NOMO-1 (cell line): Measurements from ENCODE around the gene PRR23C.
"Not testable (repeated sequence)": the region's sequence is repeated elsewhere in the genome, so short reads cannot be mapped to it uniquely, and the experiment has no call there.

Experiments used
- DNase-seq, 2 experiments: peaks; one replicate each; lab custom pipeline; 2025; ENCODE audit not compliant: unreplicated experiment in 2 of 2; lab: John Stamatoyannopoulos, UW

PRR23C gene

GRCh38 chr3:139044366-139045210 lies at the start of gene PRR23C:
TSS of gene PRR23C (minus strand) at chr3:139044892. CDS start at chr3:139044620, 272 bp downstream.
- no peak for DNase-seq

GRCh38 chr3:139093840-139094239 lies 49.1 kb upstream of the PRR23C start:
- DNase-seq = no peak

GRCh38 chr3:139088462-139089324 lies 44.0 kb upstream of the PRR23C start:
- DNase-seq = no peak

GRCh38 chr3:139087621-139088020 lies 42.9 kb upstream of the PRR23C start:
- no peak for DNase-seq

- no peak for DNase-seq
Measured at GRCh38 chr3:139084176-139084575, 39.5 kb upstream of the PRR23C start.

- DNase-seq = peak in 1 of 2 experiments; percentile 5
Measured at GRCh38 chr3:139074565-139075115, 29.9 kb upstream of the PRR23C start.

- DNase-seq = no peak
Measured at GRCh38 chr3:139062918-139063317, 18.2 kb upstream of the PRR23C start.

GRCh38 chr3:139052802-139053600 lies 8.3 kb upstream of the PRR23C start:
- DNase-seq = no peak

GRCh38 chr3:139043554-139044365 lies 932 bp downstream of the PRR23C start:
- DNase-seq = no peak

GRCh38 chr3:139037478-139037877 lies 7.2 kb downstream of the PRR23C start:
- DNase-seq = no peak

- no peak for DNase-seq
Measured at GRCh38 chr3:139032326-139033002, 12.2 kb downstream of the PRR23C start.

- not testable (repeated sequence) for DNase-seq
Measured at GRCh38 chr3:139030576-139030975, 14.1 kb downstream of the PRR23C start.

- DNase-seq = no peak
Measured at GRCh38 chr3:139024968-139025367, 19.7 kb downstream of the PRR23C start.

- no peak for DNase-seq
Measured at GRCh38 chr3:139020868-139021234, 23.8 kb downstream of the PRR23C start, which contains the start of gene PRR23B. TSS of gene PRR23B (minus strand) at chr3:139020926. CDS start at chr3:139020661, 265 bp downstream.

GRCh38 chr3:139020036-139020867 lies 24.4 kb downstream of the PRR23C start:
- no peak for DNase-seq

GRCh38 chr3:139016430-139017048 lies 28.2 kb downstream of the PRR23C start:
- DNase-seq = no peak

GRCh38 chr3:139006051-139006716 lies 38.5 kb downstream of the PRR23C start, which contains the start of gene PRR23A:
TSS of gene PRR23A (minus strand) at chr3:139006268. CDS start at chr3:139006268, 0 bp downstream.
- DNase-seq = no peak
